Fibroblast of upper back skin (primary cell): Measurements from ENCODE around the gene TNRC6B.
"Not testable (repeated sequence)": the region's sequence is repeated elsewhere in the genome, so short reads cannot be mapped to it uniquely, and the experiment has no call there.

Source experiments
- DNase-seq: peaks from one replicate; pipeline ENCODE4 v3.0.0-alpha.2; 2013

The TNRC6B gene

GRCh38 chr22:40182231-40182835 is 4.6 kb downstream of the TNRC6B start:
- peak; percentile 31 for DNase-seq

GRCh38 chr22:40183029-40183581 is 5.4 kb downstream of the TNRC6B start:
- peak; percentile 89 for DNase-seq

- not testable (repeated sequence) for DNase-seq
These were observed 5.9 kb downstream of the TNRC6B start for GRCh38 chr22:40183603-40184002.

GRCh38 chr22:40187389-40187788 is 9.7 kb downstream of the TNRC6B start:
- DNase-seq, result no peak

- DNase-seq, result no peak
These were observed 12.3 kb downstream of the TNRC6B start for GRCh38 chr22:40189997-40190396.

- DNase-seq, result no peak
These were observed 12.8 kb downstream of the TNRC6B start for GRCh38 chr22:40190501-40190900.

GRCh38 chr22:40193429-40194421 is 16.0 kb downstream of the TNRC6B start:
- peak; percentile 50 for DNase-seq

GRCh38 chr22:40194656-40195055 is 16.9 kb downstream of the TNRC6B start:
- DNase-seq, result no peak

GRCh38 chr22:40196628-40197360 is 19.1 kb downstream of the TNRC6B start:
- peak; percentile 93 for DNase-seq

GRCh38 chr22:40197421-40197820 is 19.7 kb downstream of the TNRC6B start:
- DNase-seq, result not testable (repeated sequence)

GRCh38 chr22:40198733-40199132 is 21.0 kb downstream of the TNRC6B start:
- no peak for DNase-seq

- no peak for DNase-seq
These were observed 21.5 kb downstream of the TNRC6B start for GRCh38 chr22:40199223-40199622.

GRCh38 chr22:40199852-40200251 is 22.1 kb downstream of the TNRC6B start:
- DNase-seq, result no peak

GRCh38 chr22:40200795-40201530 is 23.2 kb downstream of the TNRC6B start:
- DNase-seq, result no peak

GRCh38 chr22:40202225-40202944 is 24.7 kb downstream of the TNRC6B start:
- no peak for DNase-seq

- DNase-seq, result no peak
These were observed 25.8 kb downstream of the TNRC6B start for GRCh38 chr22:40203572-40203971.

- peak; percentile 78 for DNase-seq
These were observed 26.8 kb downstream of the TNRC6B start for GRCh38 chr22:40204321-40205116.

- no peak for DNase-seq
These were observed 28.8 kb downstream of the TNRC6B start for GRCh38 chr22:40206561-40206960.

GRCh38 chr22:40210818-40211217 is 33.1 kb downstream of the TNRC6B start:
- no peak for DNase-seq

- DNase-seq, result no peak
These were observed 33.8 kb downstream of the TNRC6B start for GRCh38 chr22:40211476-40212054.
